Measurements from ENCODE around the gene SOX4. TPM values are rescaled to one million over a fixed set of nuclear protein-coding genes. Genes with fewer than 3 reads are reported as not detected.

SOX4 gene
- total RNA-seq, 1 experiment from 2014 or later = 77.3 TPM

DNA sequence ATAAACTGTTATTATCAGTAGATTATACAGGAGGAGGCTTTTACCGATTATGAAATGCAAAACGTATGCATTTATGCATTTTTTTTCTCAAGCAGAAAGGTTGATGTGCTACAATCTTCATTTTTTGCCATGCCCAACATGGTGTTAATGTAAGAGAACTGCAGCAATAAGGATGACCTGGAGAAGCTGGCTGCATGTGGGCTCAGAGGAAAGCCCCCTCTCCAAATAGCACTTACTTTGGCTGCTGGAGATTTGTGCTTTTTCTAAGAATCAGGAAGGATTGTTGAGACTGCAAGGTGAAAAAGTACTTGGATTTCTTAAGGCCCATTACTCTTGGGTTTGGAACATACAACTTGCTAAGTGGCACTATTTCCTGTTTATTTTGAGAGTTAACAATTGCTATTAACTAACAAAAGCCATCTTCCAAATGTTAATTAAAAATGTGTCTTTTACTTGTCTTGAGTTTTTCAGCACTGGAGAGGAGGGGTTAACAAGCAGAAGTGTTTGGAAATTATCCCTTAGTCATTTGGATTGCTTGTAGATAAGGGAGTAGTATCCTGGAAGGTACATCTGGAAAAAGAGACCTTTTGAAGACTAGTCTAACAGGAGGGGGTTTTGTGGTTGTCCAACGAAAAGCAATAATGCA is 5.6 kb downstream of the SOX4 start:
- TF ChIP-seq, protein P1, sequence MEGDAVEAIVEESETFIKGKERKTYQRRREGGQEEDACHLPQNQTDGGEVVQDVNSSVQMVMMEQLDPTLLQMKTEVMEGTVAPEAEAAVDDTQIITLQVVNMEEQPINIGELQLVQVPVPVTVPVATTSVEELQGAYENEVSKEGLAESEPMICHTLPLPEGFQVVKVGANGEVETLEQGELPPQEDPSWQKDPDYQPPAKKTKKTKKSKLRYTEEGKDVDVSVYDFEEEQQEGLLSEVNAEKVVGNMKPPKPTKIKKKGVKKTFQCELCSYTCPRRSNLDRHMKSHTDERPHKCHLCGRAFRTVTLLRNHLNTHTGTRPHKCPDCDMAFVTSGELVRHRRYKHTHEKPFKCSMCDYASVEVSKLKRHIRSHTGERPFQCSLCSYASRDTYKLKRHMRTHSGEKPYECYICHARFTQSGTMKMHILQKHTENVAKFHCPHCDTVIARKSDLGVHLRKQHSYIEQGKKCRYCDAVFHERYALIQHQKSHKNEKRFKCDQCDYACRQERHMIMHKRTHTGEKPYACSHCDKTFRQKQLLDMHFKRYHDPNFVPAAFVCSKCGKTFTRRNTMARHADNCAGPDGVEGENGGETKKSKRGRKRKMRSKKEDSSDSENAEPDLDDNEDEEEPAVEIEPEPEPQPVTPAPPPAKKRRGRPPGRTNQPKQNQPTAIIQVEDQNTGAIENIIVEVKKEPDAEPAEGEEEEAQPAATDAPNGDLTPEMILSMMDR (IDR thresholded peaks at IDR 0.05; ENCODE audit: insufficient read depth in 1 of 2, low read depth in 1 of 2, low read length in 1 of 2, severe bottlenecking in 1 of 2, unreplicated experiment in 1 of 2) = no peak
- Mint-ChIP-seq H3K4me1 (ENCODE audit: low read depth, unreplicated experiment) (peaks cover 8% of the 10 kb centered on the region), H3K27ac (ENCODE audit: unreplicated experiment) (no peak overlapping the region), H3K9me3 (ENCODE audit: unreplicated experiment) (no peaks in the 10 kb centered on the region), H3K27me3 (ENCODE audit: insufficient read depth, unreplicated experiment) (no peaks in the 10 kb centered on the region), H3K36me3 (ENCODE audit: insufficient read depth, unreplicated experiment) (peaks cover 71% of the 10 kb centered on the region), H3K4me3 (ENCODE audit: unreplicated experiment) (no peak overlapping the region)
- no peaks in the 10 kb centered on the region for H3K27me3 ChIP-seq (replicated peaks; ENCODE audit: control insufficient read depth, insufficient read depth, low read length)
- peaks cover 2% of the 10 kb centered on the region; the same call in 1 of the 2 replicates for H3K36me3 ChIP-seq (ENCODE audit: control insufficient read depth, insufficient read depth, low read length)
- peaks cover 20% of the 10 kb centered on the region for H3K4me1 ChIP-seq
- H3K4me3 ChIP-seq (ENCODE audit: low read depth, low read length) = no peak overlapping the region
- CTCF ChIA-PET = no interaction called here
- intact Hi-C loops (cut with micrococcal nuclease; ENCODE audit: unreplicated experiment) = loop anchor here (5.0 to 10.0 kb wide), 4 partner anchors 228 to 1848 kb away; no protein-coding TSS in a partner anchor
- POLR2A ChIA-PET = no interaction called here
- no peaks in the 10 kb centered on the region for H3K9me3 ChIP-seq
- BruUV-seq (replicated peaks) = no TSS peak
- DNase-seq = no peak

DNA sequence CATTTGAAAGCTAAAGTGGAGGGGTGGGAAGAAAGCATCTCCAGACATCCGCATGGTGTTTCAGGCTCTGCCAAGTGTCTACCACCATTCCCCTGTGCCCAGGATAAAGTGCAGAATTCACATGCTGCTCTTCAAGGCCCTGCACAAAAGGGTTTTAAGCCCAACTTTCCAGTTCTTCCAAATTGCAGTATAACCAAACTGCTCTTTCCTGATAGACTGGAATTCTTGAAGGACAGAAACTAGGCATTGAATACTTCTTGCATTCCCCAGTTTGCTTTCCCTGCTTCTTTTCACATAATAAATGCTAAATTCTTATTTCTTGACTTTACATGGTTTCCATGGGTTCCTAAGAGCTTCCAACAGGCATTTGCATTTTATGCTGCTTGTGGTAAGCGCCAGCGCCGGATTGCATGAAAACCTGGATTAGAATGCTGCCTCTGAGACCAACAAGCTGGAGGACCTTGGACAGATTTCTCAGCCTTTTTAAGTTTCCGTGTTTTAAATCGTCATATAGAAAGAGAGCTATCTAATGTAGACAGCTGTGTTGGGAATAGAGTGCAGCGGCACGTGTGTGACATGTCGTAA is 7.9 kb downstream of the SOX4 start:
- intact Hi-C loops (cut with micrococcal nuclease; ENCODE audit: unreplicated experiment) = no loop called here
- Histone ChIP-seq H3K4me3 (ENCODE audit: low read depth, low read length) (no peak overlapping the region), H3K9me3 (no peaks in the 10 kb centered on the region), H3K4me1 (peaks cover 20% of the 10 kb centered on the region), H3K27me3 (replicated peaks; ENCODE audit: control insufficient read depth, insufficient read depth, low read length) (no peaks in the 10 kb centered on the region), H3K36me3 (ENCODE audit: control insufficient read depth, insufficient read depth, low read length) (no peaks in the 10 kb centered on the region; the same call in 1 of the 2 replicates)
- DNase-seq = no peak
- no peaks in the 10 kb centered on the region for H3K27me3 Mint-ChIP-seq (ENCODE audit: insufficient read depth, unreplicated experiment)
- ChIA-PET CTCF (no interaction called here), POLR2A (interaction anchor here (0.7 kb wide), 1 partner anchor 8 kb away, joined by 3 read pairs; the partner anchor contains the start of gene SOX4)
- TF ChIP-seq, protein P1 (IDR thresholded peaks at IDR 0.05; ENCODE audit: insufficient read depth in 1 of 2, low read depth in 1 of 2, low read length in 1 of 2, severe bottlenecking in 1 of 2, unreplicated experiment in 1 of 2) = no peak
- peaks cover 61% of the 10 kb centered on the region for H3K36me3 Mint-ChIP-seq (ENCODE audit: insufficient read depth, unreplicated experiment)
- peaks cover under 1% of the 10 kb centered on the region for H3K9me3 Mint-ChIP-seq (ENCODE audit: unreplicated experiment)
- H3K27ac Mint-ChIP-seq (ENCODE audit: unreplicated experiment) = no peak overlapping the region
- H3K4me1 Mint-ChIP-seq (ENCODE audit: low read depth, unreplicated experiment) = peaks cover 12% of the 10 kb centered on the region
- no peak overlapping the region for H3K4me3 Mint-ChIP-seq (ENCODE audit: unreplicated experiment)
- no TSS peak for BruUV-seq (replicated peaks)

DNA sequence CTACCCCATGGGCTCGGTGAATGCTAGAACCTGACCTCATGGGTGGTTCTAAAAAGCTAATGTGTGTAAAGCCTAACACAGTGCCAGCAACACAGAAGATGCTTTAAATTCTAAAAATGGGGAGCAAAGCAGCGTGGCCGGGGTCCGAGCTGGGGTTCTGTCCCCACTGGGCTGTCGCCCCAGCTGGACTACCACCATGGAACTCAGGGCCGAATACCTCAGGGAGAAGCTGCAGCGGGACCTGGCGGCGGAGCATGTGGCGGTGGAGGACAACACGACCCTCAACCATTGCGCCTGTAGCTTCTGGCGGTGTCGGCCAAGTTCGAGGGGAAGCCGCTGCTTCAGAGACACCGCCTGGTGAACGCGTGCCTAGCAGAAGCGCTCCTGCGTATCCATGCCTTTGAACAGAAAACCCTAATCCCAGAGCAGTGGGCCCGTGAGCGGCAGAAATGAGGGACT is 8.4 kb downstream of the SOX4 start:
- TF ChIP-seq, protein P1 (IDR thresholded peaks at IDR 0.05; ENCODE audit: insufficient read depth in 1 of 2, low read depth in 1 of 2, low read length in 1 of 2, severe bottlenecking in 1 of 2, unreplicated experiment in 1 of 2) = no peak
- H3K27me3 ChIP-seq (replicated peaks; ENCODE audit: control insufficient read depth, insufficient read depth, low read length) = no peaks in the 10 kb centered on the region
- Mint-ChIP-seq H3K27ac (ENCODE audit: unreplicated experiment) (no peak overlapping the region), H3K27me3 (ENCODE audit: insufficient read depth, unreplicated experiment) (no peaks in the 10 kb centered on the region), H3K36me3 (ENCODE audit: insufficient read depth, unreplicated experiment) (peaks cover 55% of the 10 kb centered on the region), H3K4me1 (ENCODE audit: low read depth, unreplicated experiment) (peaks cover 7% of the 10 kb centered on the region), H3K9me3 (ENCODE audit: unreplicated experiment) (peaks cover 5% of the 10 kb centered on the region), H3K4me3 (ENCODE audit: unreplicated experiment) (no peak overlapping the region)
- DNase-seq = no peak
- H3K4me3 ChIP-seq (ENCODE audit: low read depth, low read length) = no peak overlapping the region
- no peaks in the 10 kb centered on the region for H3K9me3 ChIP-seq
- BruUV-seq (replicated peaks) = no TSS peak
- H3K36me3 ChIP-seq (ENCODE audit: control insufficient read depth, insufficient read depth, low read length) = no peaks in the 10 kb centered on the region; the same call in 1 of the 2 replicates
- intact Hi-C loops (cut with micrococcal nuclease; ENCODE audit: unreplicated experiment) = no loop called here
- CTCF ChIA-PET = no interaction called here
- H3K4me1 ChIP-seq = peaks cover 20% of the 10 kb centered on the region
- POLR2A ChIA-PET = interaction anchor here (0.7 kb wide), 1 partner anchor 9 kb away, joined by 3 read pairs; the partner anchor contains the start of gene SOX4

Data from Caco-2 (cell line).